ENCODE results near the gene CWH43.
"Not testable (repeated sequence)": the region's sequence is repeated elsewhere in the genome, so short reads cannot be mapped to it uniquely, and the experiment has no call there.

The CWH43 gene

DNA sequence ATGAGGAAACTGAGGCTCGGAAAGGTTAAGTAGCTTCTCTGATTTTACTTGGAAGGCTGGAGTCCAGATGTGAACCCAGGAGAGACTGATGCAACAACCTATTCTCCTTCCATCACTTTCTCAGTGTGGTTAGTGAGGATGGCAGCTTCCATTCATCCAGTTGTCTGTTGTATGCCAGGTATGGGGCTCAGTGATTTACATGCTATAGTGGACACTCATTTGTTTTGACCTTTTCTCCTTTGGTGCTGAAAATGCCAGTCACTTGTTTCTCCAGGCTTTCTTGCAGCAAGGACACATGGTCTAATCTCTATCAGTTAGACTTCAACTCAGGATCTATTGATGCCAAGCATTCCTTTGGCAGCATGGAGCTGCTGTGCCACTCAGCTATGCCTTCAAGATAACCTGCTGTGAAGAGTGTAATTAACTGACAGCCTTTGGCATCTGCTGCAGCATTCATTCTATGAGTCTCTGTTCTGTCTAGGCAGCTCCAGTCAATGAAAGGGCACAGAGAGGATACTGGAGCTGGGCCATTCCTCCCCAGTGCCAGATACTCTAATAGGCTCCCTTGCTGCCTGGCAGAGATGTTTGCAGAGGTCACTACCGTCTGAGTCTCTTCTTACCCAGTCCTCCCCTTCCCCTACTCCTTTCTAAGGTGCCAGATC lies 11.0 kb upstream of the CWH43 start:
- DNase-seq (ENCODE audit: low read depth in 2 of 2, low spot score in 1 of 2), result no peak

DNA sequence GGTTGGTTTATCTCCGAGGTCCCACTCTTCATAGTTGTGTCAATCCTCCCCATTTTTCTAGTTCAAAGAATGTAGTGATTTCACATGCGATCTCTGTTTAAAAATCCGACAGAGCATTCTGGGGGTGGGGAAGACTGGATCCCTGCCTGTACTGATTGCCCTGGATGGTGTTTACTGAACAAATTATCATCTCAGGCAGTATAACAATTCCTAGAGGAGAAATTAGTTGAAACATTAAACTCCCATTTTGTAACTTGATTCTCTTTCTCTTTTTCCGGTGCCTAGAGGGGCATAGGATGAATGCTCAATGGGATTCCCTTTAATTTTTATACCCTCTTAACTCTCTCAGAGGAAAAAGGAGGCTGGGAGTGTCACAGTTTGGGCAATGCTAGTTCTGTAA lies 10.0 kb upstream of the CWH43 start:
- no peak for DNase-seq (ENCODE audit: low read depth in 2 of 2, low spot score in 1 of 2)

DNA sequence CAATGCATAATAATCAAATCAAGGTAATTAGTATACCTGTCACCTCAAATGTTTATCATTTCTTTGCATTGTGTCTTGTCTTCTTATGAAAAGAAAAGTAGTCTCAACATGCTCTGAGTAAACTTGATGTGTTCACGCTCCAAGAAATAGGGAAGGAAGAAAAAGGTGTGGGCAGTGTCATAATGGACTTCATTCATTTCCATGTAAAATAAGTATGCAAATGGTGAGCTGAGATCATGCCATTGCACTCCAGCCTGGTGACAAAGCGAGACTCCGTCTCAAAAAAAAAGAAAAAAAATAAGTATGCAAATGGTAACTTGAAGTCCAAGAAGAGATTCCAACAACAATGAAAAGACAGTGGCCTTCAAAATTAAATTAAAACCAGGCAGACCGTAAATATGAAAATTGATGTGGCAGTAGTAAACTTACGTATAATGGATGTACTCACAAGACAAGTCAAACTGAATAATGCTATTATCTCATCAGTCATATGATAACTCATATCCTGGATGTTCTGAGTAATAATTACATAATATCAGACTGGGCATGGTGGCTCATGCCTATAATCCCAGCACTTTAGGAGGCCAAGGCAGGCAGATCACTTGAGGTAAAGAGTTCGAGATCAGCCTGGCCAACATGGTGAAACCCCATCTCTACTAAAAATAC lies 6.0 kb upstream of the CWH43 start:
- DNase-seq (ENCODE audit: low read depth in 2 of 2, low spot score in 1 of 2), result no peak

DNA sequence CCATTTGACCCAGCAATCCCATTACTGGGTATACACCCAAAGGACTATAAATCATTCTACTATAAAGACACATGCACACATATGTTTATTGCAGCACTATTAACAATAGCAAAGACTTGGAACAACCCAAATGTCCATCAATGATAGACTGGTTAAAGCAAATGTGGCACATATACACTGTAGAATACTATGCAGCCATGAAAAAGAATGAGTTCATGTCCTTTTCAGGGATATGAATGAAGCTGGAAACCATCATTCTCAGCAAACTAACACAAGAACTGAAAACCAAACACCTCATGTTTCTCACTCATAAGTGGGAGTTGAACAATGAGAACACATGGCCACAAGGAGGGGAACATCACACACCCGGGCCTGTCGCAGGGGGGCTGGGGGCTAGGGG lies 2.1 kb upstream of the CWH43 start:
- DNase-seq (ENCODE audit: low read depth in 2 of 2, low spot score in 1 of 2), result not testable (repeated sequence)

DNA sequence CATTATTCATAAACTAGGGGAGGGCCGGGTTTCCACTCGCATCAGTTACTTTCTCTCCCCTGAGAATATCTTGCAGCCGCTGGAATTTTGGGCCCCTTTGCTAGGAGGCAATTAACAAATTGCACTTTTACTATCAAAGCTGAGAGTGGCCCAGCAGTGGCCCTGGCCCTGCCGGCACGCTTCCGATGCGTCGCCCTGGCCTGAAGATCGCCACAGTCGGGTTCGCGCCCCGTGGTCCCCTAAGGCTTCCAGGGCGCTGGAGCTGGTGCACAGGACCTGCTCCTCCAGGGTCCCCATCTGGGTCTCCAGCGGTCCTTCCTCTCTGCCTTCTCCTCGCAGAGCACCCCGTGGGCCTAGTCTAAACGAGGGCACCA lies 486 bp upstream of the CWH43 start:
- no peak for DNase-seq (ENCODE audit: low read depth in 2 of 2, low spot score in 1 of 2)

DNA sequence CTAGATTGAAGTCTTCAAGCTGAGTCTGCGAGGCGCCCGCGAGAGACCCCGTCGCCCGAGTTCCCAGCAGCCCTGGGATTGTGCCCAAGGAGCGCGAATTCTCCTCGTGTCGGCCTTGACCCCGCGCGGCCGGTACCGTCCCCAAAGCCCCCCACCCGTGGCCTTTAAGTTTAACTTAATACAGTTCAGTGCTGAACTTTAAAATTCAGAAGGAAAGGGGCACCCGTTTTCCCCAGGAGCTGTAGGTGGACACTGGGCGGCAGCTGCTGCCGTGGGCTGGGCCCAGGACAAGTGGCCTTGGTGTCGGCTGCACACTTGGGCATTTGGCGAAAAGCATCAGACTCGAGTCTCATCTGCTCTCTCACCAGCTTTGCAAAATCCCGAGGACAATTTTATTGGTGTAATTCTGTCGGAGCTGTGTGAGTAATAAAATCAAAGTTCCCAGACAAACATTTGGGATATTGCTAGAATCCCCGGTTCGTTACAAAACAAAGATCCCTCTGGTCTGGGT lies 634 bp downstream of the CWH43 start:
- DNase-seq (ENCODE audit: low read depth in 2 of 2, low spot score in 1 of 2), result no peak

DNA sequence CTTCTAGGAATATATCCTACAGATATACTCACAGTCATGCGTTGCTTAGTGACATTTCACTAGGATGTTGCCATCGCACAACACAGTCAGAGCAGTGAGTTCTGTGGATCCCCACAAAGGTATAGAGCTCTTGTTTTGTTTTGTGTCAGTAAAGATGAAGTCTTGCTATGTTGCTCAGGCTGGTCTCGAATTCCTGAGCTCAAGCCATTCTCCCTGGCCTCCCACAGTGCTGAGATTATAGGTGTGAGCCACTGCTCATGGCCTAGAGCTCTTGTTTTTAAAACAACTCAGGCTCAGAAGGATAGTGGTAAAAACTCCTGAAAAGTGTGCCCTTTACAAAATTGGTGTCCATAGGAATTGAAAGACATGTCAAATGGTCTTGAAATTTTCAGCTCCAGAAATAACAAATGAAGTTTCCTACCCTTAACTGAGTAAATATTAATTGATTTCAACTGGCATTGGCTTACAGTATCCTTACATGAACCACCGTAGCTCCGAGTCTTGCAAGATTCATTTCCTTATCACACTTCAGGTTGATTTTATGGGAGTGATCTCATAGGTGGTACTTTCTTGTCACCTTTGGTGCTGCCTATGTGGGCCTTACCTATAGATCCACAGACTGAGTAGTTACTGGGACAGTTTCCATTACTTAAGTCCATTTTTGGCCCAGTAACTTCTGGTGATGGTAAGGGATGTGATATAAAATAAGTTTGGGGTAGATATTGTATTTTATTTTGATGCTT lies 3.6 kb downstream of the CWH43 start:
- no peak for DNase-seq (ENCODE audit: low read depth in 2 of 2, low spot score in 1 of 2)

DNA sequence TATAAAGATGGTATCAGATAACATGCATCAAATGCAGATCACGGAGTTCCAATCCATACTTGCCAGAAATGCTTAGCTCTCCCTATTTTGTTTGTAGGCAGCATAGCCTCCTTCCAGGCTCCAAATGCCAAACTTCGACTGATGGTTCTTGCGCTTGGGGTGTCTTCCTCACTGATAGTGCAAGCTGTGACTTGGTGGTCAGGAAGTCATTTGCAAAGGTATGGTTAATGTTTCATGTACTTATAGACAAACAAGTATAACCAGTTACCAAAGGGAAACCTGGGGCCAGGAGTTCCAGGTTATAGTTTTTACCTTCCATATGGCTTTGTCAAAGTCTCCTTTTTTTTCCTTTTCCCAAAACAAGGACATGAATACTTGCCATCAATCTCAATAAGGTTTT lies 5.3 kb downstream of the CWH43 start:
- DNase-seq (ENCODE audit: low read depth in 2 of 2, low spot score in 1 of 2), result no peak

DNA sequence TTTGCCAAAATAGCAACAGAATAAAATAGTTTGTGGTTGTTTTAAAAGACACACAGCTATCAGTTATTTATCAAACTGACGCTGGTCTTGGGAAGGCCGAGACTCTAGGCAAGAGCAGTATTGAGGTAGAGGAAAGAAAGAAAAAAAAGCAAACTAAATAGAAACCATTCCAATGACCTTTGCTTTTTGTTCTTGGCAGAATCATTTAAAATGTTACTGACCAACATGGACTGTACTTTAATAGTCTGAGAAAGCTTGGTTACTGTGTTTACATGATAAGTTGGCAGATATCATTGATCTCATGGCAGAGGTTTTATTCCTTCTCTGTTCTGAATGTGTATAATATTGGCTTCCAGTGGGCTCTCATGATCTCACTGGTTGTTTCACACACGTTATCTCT lies 11.9 kb downstream of the CWH43 start:
- no peak for DNase-seq (ENCODE audit: low read depth in 2 of 2, low spot score in 1 of 2)

DNA sequence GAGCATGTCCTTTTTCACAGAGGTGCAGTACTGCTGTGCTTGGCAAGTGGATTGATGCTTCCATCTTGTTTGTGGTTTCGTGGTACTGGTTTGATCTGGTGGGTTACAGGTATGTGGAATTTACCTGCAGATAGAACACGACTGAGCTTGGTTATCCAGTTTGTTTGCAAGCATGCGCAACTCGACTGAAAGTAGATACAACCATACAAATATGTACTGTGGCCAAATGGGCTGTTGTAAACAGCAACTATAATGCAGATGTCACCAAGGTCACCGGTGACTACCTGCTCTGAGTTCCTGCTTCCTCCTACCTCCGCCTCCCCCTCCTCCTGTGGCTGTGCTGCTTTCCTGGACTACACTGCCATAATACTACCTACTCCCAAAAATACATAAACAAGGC lies 12.4 kb downstream of the CWH43 start:
- no peak for DNase-seq (ENCODE audit: low read depth in 2 of 2, low spot score in 1 of 2)

DNA sequence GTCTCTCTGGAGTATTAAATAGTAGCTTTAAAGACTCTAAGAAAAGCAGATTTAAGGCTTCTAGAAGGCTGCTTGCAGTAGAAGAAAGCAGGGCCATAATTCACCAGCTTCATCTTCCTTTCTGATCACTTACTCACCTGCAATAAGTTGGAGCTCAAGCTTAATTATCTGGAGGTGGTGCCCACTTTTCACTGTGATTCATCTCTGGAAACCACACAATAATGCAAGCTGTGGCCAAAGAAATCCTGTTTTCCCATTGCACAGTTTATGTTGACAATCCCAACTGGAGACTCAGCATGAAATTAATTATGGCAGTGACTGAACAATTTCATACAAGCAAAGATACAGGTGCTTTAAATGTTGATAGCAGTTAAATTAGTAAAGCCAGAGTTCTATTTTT lies 14.7 kb downstream of the CWH43 start:
- no peak for DNase-seq (ENCODE audit: low read depth in 2 of 2, low spot score in 1 of 2)

DNA sequence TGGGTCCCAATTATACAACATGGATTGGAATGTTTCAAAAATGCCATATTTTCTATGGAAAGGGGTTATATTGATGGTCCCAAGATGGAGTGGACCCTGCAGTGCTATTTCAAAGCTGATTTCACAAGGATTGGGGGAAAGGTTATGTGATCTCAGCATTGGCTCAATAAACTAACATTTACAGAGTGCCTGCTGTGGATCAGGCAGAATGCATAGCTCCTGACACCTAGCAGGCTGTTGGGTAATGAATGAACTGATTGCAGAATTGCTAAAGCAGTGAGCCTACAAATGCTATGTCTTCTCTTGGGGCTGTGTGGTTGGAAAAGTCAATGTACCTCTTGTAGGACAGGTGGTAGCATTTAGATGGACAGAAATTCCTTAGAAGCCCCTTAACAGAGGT lies 16.9 kb downstream of the CWH43 start:
- no peak for DNase-seq (ENCODE audit: low read depth in 2 of 2, low spot score in 1 of 2)

DNA sequence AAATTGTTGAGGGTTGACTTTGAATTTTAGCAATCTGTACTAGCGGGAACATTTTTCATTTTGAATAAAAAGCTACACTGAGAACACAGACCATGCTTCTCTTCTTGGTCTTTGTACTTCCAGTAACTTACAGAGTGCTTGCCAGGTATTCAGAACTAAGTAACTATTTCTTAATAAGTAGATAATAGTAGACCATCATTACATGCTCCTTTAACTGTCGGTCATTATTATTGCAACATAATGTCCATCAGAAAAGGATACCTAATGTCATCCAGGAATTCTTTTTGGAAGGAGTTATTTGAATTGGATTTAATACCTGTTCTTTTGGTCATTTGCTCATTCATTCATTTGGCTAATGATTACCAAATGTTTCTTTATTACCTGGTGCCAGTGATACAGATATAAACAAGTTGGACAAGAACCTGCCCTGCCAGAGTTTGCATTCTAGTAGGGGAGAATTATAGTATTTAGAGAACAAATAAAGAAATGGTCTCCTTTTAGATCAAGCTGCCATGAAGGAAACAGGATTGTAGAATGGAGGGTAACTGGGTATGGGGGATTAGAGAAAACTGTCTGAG lies 32.7 kb downstream of the CWH43 start:
- DNase-seq (ENCODE audit: low read depth in 2 of 2, low spot score in 1 of 2), result no peak

DNA sequence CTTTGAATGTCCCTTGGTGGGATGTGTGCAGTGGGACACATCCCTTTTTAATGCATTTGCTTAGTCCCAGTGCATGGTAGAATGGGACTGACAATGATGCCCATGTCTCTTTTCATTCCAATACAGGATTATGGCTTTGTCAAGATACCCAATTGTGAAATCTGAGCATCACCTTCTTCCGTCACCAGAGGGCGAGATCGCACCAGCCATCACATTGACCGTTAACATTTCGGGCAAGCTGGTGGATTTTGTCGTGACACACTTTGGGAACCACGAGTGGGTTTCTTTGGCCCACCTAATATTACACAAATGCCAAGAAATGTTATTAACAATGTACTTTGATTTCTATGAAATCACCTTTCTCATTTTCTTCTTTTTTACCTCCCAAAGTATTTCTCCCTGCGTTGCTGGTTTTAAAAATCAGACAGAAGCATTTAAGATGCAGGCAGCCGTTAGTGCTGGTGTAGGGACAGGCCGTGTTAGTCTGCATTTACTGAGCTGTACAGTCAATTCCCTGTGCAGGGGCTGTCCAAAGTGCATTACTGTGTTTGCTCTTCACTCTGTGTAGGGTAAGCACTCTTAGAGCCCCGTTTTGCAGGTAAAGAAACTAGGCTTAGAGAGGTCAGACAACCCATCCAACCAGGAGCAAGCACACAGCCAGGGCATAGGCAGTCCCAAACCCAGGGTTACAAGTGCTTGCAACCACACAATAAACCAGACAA lies 46.5 kb downstream of the CWH43 start:
- no peak for DNase-seq (ENCODE audit: low read depth in 2 of 2, low spot score in 1 of 2)

DNA sequence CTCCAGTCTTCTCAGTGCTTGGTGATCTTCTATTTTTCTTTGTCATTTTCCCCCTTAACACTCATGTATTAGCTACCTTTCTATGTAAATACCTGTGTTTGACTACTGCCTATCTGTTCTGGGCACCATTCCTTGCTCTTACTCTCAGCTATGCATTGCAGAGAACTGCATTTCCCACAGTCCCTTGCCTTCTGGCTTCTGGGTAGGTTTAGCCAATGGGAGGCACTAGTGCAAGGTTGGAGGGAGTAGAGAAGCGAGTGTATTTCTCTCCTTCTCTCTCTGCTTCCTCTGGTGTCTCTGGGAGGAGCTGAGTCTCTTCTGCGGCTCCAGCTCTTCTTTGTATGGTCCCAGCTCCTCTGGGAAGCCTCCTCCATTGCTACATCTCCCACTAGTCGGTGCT lies 50.5 kb downstream of the CWH43 start:
- no peak for DNase-seq (ENCODE audit: low read depth in 2 of 2, low spot score in 1 of 2)

DNA sequence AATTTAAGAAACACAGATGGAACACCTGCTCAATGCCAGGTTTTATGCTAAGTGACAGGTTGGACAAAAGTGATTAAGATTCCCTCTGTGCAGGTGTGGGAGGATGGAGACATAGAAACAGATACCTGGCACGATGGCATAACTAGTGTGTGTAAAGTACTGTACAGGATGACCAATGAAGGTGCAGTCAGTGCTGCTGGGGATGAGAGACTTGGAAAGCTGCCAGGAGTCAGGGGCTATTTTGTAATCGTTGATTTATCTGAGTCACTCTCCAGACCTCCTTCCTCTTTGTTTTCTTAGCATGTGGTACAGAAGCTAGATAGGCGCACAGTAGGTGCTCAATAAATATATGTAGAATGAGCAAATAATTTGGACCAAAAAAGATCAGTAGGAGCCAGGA lies 58.2 kb downstream of the CWH43 start:
- DNase-seq (ENCODE audit: low read depth in 2 of 2, low spot score in 1 of 2), result no peak

DNA sequence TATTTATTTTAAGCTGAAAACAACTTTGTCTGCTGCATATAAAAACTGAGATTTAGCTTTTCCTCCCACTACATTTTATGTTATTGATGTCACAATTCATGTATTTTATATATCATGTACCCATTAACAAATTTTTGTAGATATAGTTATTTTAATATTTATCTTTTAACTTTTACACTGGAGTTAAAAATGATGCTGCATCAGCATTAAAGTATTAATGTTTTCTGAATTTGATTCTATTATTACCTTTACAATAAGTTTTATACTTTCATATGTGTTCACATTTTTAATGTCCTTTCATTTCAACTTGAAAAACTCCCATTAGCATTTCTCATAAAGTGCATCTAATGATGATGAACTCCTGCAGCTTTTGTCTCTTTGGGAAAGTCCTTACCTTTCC lies 72.2 kb downstream of the CWH43 start:
- DNase-seq (ENCODE audit: low read depth in 2 of 2, low spot score in 1 of 2), result no peak

DNA sequence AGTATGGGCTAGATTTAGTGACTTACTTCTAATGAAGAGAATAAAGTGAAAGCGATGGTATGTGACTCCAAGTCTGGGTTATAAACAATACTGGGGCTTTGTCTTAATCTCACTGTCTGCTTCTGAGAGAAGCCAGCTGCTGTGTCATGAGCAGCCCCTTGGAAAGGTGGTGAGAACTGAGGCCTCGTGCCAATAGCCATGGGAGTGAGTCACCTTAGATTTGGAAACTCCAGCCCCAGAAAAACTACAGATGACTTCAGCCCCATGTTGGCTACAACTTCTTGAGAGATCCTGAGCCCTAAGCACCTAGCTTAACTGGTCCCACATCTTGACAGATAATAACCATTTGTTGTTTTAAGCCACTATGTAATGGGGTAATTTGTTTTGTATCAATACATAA lies 77.6 kb downstream of the CWH43 start:
- DNase-seq (ENCODE audit: low read depth in 2 of 2, low spot score in 1 of 2), result no peak

DNA sequence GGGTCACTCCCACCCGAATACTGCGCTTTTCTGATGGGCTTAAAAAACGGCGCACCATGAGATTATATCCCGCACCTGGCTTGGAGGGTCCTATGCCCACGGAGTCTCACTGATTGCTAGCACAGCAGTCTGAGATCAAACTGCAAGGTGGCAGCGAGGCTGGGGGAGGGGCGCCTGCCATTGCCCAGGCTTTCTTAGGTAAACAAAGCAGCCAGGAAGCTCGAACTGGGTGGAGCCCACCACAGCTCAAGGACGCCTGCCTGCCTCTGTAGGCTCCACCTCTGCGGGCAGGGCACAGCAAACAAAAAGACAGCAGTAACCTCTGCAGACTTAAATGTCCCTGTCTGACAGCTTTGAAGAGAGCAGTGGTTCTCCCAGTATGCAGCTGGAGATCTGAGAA lies 86.1 kb downstream of the CWH43 start:
- not testable (repeated sequence) for DNase-seq (ENCODE audit: low read depth in 2 of 2, low spot score in 1 of 2)

DNA sequence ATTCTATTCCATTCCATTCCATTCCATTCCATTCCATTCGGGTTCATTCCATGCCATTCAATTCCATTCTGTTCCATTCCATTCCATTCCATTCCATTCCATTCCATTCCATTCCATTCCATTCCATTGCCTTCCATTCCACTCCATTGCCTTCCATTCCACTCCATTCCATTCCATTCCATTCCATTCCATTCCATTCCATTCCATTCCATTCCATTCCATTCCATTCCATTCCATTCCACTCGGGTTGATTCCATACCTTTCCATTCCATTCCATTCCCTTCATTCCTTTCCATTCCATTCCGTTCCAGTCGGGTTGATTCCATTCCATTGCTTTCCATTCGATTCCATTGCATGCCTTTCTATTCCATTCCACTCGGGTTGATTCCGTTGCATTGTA lies 105.8 kb downstream of the CWH43 start:
- DNase-seq (ENCODE audit: low read depth in 2 of 2, low spot score in 1 of 2), result not testable (repeated sequence)

DNA sequence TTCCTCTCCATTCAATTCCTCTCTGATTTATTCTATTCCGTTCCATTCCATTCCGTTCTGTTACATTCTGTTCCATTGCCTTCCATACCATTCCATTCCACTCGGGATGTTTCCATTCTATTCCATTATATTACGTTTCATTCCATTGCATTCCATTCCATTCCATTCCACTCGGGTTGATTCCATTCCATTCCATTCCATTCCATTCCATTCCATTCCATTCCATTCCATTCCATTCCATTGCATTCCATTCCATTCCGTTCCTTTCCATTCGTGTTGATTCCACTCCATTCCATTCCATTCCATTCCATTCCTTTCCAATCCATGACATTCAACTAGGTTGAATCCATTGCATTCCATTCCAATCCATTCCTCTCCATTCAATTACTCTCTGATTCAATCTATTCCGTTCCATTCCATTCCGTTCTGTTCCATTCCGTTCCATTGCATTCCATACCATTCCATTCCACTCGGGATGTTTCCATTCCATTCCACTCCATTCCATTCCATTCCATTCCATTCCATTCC lies 106.6 kb downstream of the CWH43 start:
- not testable (repeated sequence) for DNase-seq (ENCODE audit: low read depth in 2 of 2, low spot score in 1 of 2)
